DND-41 (cell line): ENCODE data around the gene SERGEF.

Experiments used
- CTCF ChIP-seq: IDR thresholded peaks from 2 replicates; pipeline ENCODE4 v1.5.1; 2012; ENCODE audit warnings: borderline replicate concordance, low read length, moderate library complexity, mild to moderate bottlenecking; ENCODE audit not compliant: poor library complexity, severe bottlenecking; ENCODE audit errors: extremely low read depth
- EZH2 ChIP-seq: IDR thresholded peaks from 3 replicates; pipeline ENCODE4 v1.6.1; 2012; ENCODE audit warnings: borderline replicate concordance, low read depth, mild to moderate bottlenecking, moderate library complexity, low read length, inconsistent platforms; ENCODE audit not compliant: severe bottlenecking

GRCh38 chr11:17855531-17856290 lies 157.1 kb downstream of the SERGEF start:
- no peak for TF ChIP-seq CTCF
- TF ChIP-seq EZH2 = no peak
